ENCODE results near the gene ADNP2. TPM values are rescaled to one million over a fixed set of nuclear protein-coding genes. Genes with fewer than 3 reads are reported as not detected.

ADNP2 gene
- total RNA-seq, 4 donors from 2014 or later, result 16.0 to 30.1 (median 22.3) TPM

DNA sequence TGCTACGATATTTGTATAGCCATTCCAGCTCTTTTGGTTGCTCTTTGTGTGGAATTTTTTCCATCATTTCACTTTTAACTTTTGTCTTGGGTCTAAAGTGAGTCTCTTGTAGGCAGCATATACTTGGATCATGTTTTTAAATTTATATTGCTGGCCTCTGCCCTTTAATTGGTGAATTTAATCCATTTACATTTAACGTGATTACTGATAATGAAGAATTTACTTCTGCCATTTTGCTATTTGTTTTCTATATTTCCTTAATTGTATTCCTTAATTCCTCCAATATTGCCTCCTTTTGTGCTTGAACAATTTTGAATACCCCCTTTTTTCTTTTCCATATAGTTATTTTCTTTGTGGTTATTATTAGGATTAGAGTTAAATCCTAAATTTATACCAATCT lies 21.0 kb upstream of the ADNP2 start:
- no peak for DNase-seq
- in situ Hi-C loops (cut with MboI; ENCODE audit: low pct_ligation_motif_present in 1 of 4, low pct_unique_long_range_greater_than_20kb in 1 of 4, low sequenced_read_pairs in 3 of 4), result no loop called here
- Histone ChIP-seq H3K4me3 (no peak overlapping the region), H3K36me3 (no peaks in the 10 kb centered on the region), H3K9me3 (peaks cover 27 to 45% of the 10 kb centered on the region in 2 donors), H3K4me1 (no peaks in the 10 kb centered on the region), H3K27ac (no peak overlapping the region), H3K27me3 (no peaks in the 10 kb centered on the region)
- intact Hi-C loops (cut with DNase I; ENCODE audit: low total_unique reads), result no loop called here
- TF ChIP-seq, protein P1, sequence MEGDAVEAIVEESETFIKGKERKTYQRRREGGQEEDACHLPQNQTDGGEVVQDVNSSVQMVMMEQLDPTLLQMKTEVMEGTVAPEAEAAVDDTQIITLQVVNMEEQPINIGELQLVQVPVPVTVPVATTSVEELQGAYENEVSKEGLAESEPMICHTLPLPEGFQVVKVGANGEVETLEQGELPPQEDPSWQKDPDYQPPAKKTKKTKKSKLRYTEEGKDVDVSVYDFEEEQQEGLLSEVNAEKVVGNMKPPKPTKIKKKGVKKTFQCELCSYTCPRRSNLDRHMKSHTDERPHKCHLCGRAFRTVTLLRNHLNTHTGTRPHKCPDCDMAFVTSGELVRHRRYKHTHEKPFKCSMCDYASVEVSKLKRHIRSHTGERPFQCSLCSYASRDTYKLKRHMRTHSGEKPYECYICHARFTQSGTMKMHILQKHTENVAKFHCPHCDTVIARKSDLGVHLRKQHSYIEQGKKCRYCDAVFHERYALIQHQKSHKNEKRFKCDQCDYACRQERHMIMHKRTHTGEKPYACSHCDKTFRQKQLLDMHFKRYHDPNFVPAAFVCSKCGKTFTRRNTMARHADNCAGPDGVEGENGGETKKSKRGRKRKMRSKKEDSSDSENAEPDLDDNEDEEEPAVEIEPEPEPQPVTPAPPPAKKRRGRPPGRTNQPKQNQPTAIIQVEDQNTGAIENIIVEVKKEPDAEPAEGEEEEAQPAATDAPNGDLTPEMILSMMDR (IDR thresholded peaks at IDR 0.05), result no peak
- TF ChIP-seq POLR2A (IDR thresholded peaks at IDR 0.05) (no peak), POLR2AphosphoS5 (IDR thresholded peaks at IDR 0.05) (no peak)
- 68 to 100% methylated on average over 2 of the region's 2 CpGs for WGBS, 2 donors (ENCODE audit: low coverage in 1 of 2)

GRCh38 chr18:80088823-80089222 lies 20.2 kb upstream of the ADNP2 start:
- DNase-seq, result no peak
- H3K36me3 ChIP-seq, result no peaks in the 10 kb centered on the region
- H3K27me3 ChIP-seq, result no peaks in the 10 kb centered on the region
- intact Hi-C loops (cut with DNase I; ENCODE audit: low total_unique reads), result no loop called here
- no peak overlapping the region for H3K27ac ChIP-seq
- TF ChIP-seq EP300 (IDR thresholded peaks at IDR 0.05; ENCODE audit: low read depth), result no peak
- in situ Hi-C loops (cut with MboI; ENCODE audit: low pct_ligation_motif_present in 1 of 4, low pct_unique_long_range_greater_than_20kb in 1 of 4, low sequenced_read_pairs in 3 of 4), result no loop called here
- no peaks in the 10 kb centered on the region for H3K4me1 ChIP-seq
- H3K4me3 ChIP-seq, result no peak overlapping the region
- H3K9me3 ChIP-seq, result peaks cover 27 to 45% of the 10 kb centered on the region in 2 donors

- 71 to 80% methylated on average over 1 to 7 of the region's 7 CpGs for WGBS, 2 donors (ENCODE audit: low coverage in 1 of 2)
- peaks cover 0 to 6% of the 10 kb centered on the region in 2 donors for H3K9me3 ChIP-seq
- no peaks in the 10 kb centered on the region for H3K27me3 ChIP-seq
- TF ChIP-seq POLR2AphosphoS5 (IDR thresholded peaks at IDR 0.05) (no peak), POLR2A (IDR thresholded peaks at IDR 0.05) (no peak), EP300 (IDR thresholded peaks at IDR 0.05; ENCODE audit: low read depth) (no peak)
- TF ChIP-seq, protein P1 (IDR thresholded peaks at IDR 0.05), result no peak
- DNase-seq, result no peak
- no peak overlapping the region for H3K27ac ChIP-seq
- H3K4me3 ChIP-seq, result no peak overlapping the region
- in situ Hi-C loops (cut with MboI; ENCODE audit: low pct_ligation_motif_present in 1 of 4, low pct_unique_long_range_greater_than_20kb in 1 of 4, low sequenced_read_pairs in 3 of 4), result no loop called here
- H3K36me3 ChIP-seq, result no peaks in the 10 kb centered on the region
- no peaks in the 10 kb centered on the region for H3K4me1 ChIP-seq
- intact Hi-C loops (cut with DNase I; ENCODE audit: low total_unique reads), result no loop called here
Measured at GRCh38 chr18:80095414-80095813, 13.6 kb upstream of the ADNP2 start.

- no peak for DNase-seq
- H3K9me3 ChIP-seq, result no peaks in the 10 kb centered on the region
- intact Hi-C loops (cut with DNase I; ENCODE audit: low total_unique reads), result no loop called here
- 87% methylated on average over 10 of the region's 10 CpGs; no CpG with 5 or more reads in 1 of the 2 donors for WGBS, 2 donors (ENCODE audit: low coverage in 1 of 2)
- TF ChIP-seq EP300 (IDR thresholded peaks at IDR 0.05; ENCODE audit: low read depth) (no peak), POLR2AphosphoS5 (IDR thresholded peaks at IDR 0.05) (no peak), POLR2A (IDR thresholded peaks at IDR 0.05) (no peak)
- TF ChIP-seq, protein P1 (IDR thresholded peaks at IDR 0.05), result no peak
- no peak overlapping the region for H3K27ac ChIP-seq
- H3K4me1 ChIP-seq, result no peaks in the 10 kb centered on the region
- in situ Hi-C loops (cut with MboI; ENCODE audit: low pct_ligation_motif_present in 1 of 4, low pct_unique_long_range_greater_than_20kb in 1 of 4, low sequenced_read_pairs in 3 of 4), result no loop called here
- no peak overlapping the region for H3K4me3 ChIP-seq
- no peaks in the 10 kb centered on the region for H3K27me3 ChIP-seq
- no peaks in the 10 kb centered on the region for H3K36me3 ChIP-seq
Measured at GRCh38 chr18:80096032-80096565, 13.0 kb upstream of the ADNP2 start.

- DNase-seq, result no peak
- no peak overlapping the region for H3K27ac ChIP-seq
- WGBS, 2 donors (ENCODE audit: low coverage in 1 of 2), result 38 to 80% methylated on average over 2 to 9 of the region's 9 CpGs
Measured at GRCh38 chr18:80097201-80097600, 11.9 kb upstream of the ADNP2 start.

More at GRCh38 chr18:80097201-80097600, 11.9 kb upstream of the ADNP2 start:
- intact Hi-C loops (cut with DNase I; ENCODE audit: low total_unique reads) (no loop called here), in situ Hi-C loops (cut with MboI; ENCODE audit: low pct_ligation_motif_present in 1 of 4, low pct_unique_long_range_greater_than_20kb in 1 of 4, low sequenced_read_pairs in 3 of 4) (no loop called here)
- H3K27me3 ChIP-seq, result no peaks in the 10 kb centered on the region
- H3K4me3 ChIP-seq, result no peak overlapping the region
- no peaks in the 10 kb centered on the region for H3K4me1 ChIP-seq
- TF ChIP-seq, protein P1 (IDR thresholded peaks at IDR 0.05), result no peak
- TF ChIP-seq EP300 (IDR thresholded peaks at IDR 0.05; ENCODE audit: low read depth) (no peak), POLR2AphosphoS5 (IDR thresholded peaks at IDR 0.05) (no peak), POLR2A (IDR thresholded peaks at IDR 0.05) (no peak)
- H3K9me3 ChIP-seq, result no peaks in the 10 kb centered on the region
- no peaks in the 10 kb centered on the region for H3K36me3 ChIP-seq

All from transverse colon (tissue), 4 donors.